DMS153 treated with DMSO at 0.1 percent for 48 hours (cell line): ENCODE measurements around the gene TNNI3K.

ENCODE experiments used
- DNase-seq: peaks from one replicate; lab custom pipeline; 2025; ENCODE audit not compliant: unreplicated experiment; lab: John Stamatoyannopoulos, UW

TNNI3K gene

DNA sequence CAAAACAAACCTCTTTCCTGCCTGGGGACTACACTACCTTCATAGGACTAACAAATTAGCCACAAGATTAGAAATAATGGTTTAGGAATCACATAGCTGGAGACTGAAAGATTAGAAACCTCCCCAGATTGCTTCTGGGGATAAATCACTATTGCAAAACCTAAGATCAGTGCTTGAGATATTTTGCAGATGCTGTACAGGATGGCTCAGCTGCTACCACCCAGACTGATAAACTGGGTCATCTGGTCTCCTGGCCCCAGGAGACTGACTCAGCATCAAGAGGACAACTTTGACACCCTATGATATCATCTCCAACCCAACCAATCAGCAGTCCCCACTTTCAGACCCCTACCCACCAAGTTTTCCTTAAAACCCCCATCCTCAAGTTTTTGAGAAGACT is 140.2 kb downstream of the TNNI3K start:
- DNase-seq, result no peak

GRCh38 chr1:74380252-74380651 is 145.1 kb downstream of the TNNI3K start:
- no peak for DNase-seq

DNA sequence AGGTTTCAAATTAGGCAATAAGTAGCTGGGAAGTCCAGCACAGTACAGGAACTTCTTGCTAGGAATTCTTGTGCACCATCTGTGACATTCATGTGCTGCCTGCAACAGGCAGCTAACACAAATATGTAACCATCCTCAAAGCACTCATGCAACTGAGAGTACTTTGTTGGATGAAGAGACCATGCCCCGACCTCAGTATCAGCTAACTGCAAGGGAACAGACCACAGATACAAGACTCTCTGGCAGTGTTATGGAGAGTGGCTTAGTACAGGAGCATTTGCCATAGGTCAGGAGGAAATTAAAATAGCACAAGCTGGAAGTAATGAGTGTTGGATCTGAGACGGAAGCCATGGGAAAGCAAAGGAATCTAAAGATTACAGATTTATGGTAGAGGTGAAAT is 153.7 kb downstream of the TNNI3K start:
- no peak for DNase-seq

DNA sequence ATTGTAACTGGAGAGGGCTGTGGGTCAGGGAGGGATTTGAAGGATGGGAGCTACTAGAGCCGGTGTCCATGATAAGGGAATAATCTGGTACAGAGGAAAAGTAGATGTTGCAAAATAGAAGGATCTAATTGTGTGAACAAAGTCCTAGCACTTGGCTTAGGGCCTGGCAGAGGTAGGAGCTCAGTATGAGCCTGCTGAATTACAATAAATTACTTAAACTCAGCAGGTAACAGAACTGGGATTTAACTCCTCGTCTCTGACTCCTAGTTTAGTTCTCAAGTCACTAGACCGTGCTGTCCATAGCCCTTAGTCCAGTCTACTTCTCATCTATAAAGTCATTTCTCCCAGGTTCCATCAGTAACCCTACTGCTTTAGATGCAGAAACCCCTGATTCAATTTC is 157.0 kb downstream of the TNNI3K start:
- DNase-seq, result no peak

DNA sequence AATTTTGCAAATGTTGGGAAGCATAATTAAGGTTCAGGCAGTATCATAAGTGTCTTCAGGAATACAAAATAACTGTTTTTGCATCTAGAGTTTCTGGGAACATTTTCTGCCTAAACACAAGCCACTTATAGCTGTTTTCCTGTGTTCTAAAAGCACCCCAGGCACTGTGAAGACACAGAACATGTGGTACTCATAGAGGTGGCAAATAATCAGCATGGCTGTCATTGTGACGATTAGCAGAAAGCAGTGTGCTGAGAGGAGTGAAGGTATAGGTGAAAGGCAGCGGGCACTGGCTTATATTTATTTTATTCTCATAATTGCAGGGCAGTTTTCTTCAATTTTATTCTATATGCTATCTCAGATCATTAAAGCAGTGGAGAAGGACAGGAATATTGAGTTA is 157.7 kb downstream of the TNNI3K start:
- DNase-seq, result no peak

- DNase-seq, result no peak
Observed at GRCh38 chr1:74395571-74395970, 160.4 kb downstream of the TNNI3K start.

- no peak for DNase-seq
Observed at GRCh38 chr1:74396462-74396861, 161.3 kb downstream of the TNNI3K start.

GRCh38 chr1:74396933-74397332 is 161.7 kb downstream of the TNNI3K start:
- no peak for DNase-seq

- no peak for DNase-seq
Observed at GRCh38 chr1:74399249-74399648, 164.1 kb downstream of the TNNI3K start.

- no peak for DNase-seq
Observed at GRCh38 chr1:74402873-74403272, 167.7 kb downstream of the TNNI3K start.

DNA sequence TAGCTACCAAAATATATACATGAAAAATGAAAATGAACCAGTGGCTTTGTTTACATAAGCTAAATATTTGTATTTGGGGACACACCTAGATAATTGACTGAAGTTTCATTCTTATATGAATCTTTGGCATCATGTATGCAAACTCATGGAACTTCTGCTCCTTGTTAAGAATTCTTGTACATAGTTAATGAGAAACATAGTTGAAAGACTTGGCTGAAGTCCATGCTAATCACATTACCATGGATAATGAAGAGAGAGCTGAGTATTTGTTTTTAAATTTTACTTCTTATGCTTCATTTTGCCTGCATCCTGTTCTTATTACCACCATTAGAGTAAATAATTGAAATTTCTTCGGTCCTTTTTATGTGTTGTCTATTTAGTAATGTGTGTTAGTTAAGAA is 168.4 kb downstream of the TNNI3K start:
- no peak for DNase-seq

DNA sequence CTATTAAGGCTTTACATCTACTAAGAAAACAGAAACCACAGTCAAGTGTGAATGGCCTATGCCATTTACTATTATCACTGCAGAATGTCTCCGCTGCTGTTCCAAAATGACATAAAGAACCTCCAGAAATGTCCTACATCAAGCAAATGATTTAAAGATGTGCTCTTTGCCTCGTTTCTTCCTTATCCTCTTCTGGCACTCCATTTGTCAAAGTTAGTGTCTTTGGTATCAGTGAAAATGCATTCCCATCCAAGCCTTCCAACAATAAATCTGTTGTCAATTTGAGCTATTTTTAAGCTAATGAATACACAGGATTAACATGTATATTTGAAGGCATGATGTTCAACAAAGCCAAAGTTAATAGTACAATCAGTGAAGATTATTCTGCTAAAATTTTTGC is 171.6 kb downstream of the TNNI3K start:
- no peak for DNase-seq

- DNase-seq, result no peak
Observed at GRCh38 chr1:74407902-74408301, 172.7 kb downstream of the TNNI3K start.

DNA sequence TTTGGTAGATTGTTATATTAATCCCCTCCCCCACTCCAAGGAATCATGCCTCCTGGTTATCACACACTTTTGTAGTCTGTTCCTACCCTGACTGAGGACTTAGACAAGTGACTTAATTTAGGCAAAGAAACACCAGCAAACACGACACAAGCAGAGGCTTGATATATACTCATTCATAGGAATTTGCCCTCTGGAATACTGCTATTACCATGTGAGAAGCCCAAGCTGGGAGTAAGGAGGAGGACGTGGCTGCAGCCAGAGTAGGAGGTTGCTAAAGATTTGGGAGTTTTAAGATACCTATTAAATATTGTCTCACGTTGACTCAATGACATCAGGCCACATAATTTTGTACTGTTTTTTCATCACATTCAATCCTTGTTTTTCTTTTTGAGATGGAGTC is 177.1 kb downstream of the TNNI3K start:
- DNase-seq, result no peak

DNA sequence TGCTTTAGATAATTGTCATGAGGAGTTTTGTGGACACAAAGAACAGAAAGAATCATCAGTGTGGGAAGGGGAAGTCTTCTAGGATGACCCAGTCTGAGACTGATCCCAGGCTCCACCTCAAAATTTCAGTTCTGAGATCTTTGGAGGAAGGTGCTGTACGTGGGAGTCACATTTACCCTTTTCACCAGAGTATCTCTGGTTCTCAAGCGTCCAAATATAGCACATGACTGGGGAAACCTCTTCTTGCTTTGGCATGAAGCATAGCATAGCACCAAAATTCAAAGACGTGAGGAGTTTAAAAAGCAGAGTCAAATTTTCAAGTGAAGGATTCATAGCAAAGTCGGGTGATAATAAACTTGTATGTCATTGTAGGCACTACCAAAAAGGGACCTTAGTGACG is 180.7 kb downstream of the TNNI3K start:
- DNase-seq, result no peak

GRCh38 chr1:74419611-74420010 is 184.4 kb downstream of the TNNI3K start:
- DNase-seq, result no peak

DNA sequence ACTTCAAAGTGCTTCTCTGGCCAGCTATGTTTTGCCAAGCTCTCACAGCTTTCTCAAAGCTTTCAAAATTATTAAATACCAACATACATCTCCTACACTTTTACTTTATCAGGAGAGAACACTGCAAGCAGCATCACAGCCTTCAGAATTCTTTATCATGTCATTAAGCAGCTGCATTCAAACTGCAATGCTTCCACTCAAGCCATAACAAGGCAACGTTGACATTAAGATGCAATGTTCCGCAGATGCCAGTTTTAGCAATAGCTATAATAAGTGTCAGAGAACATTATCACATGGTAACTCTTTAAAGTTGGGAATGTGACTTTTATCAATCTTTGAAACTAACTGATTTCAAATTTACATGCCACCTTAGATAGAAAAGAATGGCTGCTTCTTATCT is 185.3 kb downstream of the TNNI3K start:
- no peak for DNase-seq

DNA sequence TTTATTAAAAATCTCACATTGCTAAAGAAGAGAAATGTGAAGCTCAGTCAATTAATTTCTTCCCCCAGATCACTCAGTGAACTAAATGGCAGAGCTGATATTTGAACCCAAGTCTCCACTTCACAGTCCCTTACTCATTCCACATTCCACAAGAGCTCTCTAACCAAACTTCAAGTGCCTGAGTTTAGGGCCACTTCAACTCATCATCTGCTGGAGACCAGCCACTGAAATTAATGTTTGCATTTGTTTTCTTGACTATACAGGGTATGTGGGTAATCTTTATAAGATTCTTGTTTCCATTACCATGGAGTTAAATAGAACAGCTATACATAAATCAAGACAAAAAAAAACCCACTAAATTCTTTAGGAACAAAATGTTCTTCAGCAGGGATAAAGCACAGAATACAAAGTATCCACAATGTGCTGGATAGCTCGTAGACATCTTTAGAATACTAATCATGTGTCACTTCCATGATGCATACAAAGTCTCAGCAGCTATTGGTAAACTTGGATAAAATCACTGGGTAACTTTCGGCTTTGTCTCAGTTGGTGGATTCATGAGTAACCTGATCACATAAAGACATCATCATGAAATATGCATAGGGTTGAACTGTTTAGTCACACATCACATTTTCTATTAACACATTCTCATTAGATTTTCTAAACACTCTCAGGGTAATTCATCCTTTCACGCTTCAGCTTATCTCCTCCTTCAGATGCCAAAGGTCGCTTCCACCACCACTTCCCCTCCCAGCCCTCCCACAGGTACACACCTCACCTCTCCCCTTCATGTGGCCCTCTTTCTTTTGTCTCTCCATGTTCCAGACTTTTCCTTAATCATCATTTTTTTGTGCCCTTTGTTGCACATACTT is 187.5 kb downstream of the TNNI3K start:
- DNase-seq, result no peak

- no peak for DNase-seq
Observed at GRCh38 chr1:74423471-74423870, 188.3 kb downstream of the TNNI3K start.

DNA sequence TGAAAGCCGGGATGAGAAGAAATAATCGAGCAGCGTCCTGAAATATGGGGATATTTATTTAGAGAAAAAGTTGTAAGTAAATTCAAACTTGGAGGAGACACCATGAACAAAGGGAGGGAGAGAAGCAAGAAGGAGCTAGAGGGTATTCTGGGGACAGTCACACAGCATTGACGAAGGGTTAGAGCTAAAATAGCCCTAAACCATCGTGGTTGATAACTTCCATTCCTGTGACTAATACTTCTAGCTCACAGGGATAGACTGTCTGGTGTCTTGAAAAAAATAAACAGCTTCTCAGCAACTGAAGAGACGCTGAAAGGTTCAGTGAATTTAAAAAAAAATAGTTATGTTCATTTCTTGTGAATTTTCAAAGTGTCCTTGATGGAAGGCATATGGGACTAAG is 190.5 kb downstream of the TNNI3K start:
- DNase-seq, result no peak

DNA sequence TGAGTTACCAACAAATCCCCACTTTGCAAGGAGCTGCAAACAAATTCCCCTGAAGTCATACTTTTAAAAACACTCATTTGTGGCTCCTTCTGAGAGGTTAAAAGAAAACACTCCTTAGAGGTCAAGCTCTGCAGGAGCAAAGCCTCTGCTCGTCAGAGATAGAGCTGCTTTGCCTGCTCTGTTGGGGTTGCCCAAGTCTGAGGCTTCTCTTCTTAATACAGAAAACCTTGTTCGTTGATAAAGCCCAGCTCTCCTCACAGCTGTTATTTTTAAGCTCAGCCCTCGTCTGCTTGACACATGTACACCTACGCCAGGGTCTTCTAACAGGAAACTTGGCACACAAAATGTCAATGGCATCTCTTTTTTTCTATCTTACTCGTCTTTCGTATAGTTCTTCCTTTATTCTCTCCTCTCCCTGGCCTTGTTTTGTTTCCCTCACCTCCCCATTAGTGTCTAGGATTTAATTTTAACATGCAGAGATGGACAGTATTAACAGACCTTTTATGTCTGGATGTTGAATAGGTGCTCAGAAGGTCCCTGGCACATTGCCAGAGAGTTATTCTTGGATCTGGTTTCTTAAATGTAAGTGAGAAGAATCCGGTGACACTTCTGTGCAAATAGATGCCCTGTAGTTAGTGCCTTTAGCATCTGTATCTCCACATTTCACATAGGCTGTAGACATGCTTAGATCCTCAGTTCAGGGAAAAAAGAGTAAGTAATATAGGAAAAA is 191.2 kb downstream of the TNNI3K start:
- peak; percentile 7 for DNase-seq

- DNase-seq, result no peak
Observed at GRCh38 chr1:74427681-74428080, 192.5 kb downstream of the TNNI3K start.
